ENCODE measurements around the gene TARBP1. TPM values are rescaled to one million over a fixed set of nuclear protein-coding genes. Genes with fewer than 3 reads are reported as not detected.

The TARBP1 gene
- total RNA-seq, 1 donor: 20.3 TPM

DNA sequence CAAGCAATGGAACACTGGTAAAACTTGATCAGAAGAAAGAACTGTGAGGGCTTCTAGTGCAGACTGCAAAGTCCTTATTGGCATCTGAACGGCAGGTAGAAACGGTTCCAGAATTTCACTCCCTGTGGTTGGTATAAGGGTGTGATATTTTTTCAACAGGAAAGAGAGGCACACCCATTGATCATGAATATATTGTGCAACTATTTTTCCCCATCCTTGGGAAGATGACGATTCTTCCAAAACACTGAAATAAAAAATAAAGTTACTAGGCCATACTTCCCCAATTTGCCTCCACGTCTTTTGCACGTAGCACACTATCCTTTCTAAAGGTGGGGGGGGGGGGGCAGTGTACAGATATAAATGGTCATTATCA lies 49.6 kb downstream of the TARBP1 start:
- TF ChIP-seq, protein P1, sequence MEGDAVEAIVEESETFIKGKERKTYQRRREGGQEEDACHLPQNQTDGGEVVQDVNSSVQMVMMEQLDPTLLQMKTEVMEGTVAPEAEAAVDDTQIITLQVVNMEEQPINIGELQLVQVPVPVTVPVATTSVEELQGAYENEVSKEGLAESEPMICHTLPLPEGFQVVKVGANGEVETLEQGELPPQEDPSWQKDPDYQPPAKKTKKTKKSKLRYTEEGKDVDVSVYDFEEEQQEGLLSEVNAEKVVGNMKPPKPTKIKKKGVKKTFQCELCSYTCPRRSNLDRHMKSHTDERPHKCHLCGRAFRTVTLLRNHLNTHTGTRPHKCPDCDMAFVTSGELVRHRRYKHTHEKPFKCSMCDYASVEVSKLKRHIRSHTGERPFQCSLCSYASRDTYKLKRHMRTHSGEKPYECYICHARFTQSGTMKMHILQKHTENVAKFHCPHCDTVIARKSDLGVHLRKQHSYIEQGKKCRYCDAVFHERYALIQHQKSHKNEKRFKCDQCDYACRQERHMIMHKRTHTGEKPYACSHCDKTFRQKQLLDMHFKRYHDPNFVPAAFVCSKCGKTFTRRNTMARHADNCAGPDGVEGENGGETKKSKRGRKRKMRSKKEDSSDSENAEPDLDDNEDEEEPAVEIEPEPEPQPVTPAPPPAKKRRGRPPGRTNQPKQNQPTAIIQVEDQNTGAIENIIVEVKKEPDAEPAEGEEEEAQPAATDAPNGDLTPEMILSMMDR (IDR thresholded peaks at IDR 0.05; ENCODE audit: insufficient read depth, low read depth, low read length): no peak
- no peak for DNase-seq (ENCODE audit: low read depth)
- no peak overlapping the region for H3K4me3 ChIP-seq (ENCODE audit: low read depth, low read length)

DNA sequence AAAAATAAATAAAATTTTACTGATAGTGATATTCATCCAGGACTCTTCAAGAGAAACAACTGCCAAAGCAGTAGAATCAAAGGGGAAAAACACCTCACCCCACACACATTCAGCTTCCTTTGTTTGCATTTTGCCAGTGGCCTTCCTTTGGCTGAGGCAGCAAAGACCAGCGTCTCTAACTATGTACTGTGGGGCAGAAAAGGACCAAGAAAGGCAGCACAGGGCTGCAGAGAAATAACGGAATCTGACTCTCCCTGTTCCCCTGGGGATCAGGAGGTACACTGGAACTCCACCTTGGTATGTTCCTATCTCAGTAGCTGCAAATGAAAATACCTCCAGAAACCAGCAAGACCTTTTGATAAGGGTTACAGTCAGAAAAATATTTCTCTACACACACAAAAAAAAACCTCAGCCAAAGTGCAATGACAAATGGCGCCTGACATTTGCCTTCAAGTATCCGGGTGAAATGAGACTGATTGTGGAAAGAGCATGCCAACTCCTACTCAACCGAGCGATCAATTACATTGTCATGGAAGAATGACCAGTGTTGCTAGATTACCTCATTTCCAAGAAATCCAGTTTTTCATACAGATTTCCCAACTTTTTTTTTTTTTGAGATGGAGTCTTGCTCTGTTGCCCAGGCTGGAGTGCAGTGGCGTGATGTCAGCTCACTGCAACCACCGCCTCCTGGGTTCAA lies 50.9 kb downstream of the TARBP1 start:
- no peak for DNase-seq (ENCODE audit: low read depth)
- TF ChIP-seq, protein P1 (IDR thresholded peaks at IDR 0.05; ENCODE audit: insufficient read depth, low read depth, low read length): no peak
- no peak overlapping the region for H3K4me3 ChIP-seq (ENCODE audit: low read depth, low read length)

DNA sequence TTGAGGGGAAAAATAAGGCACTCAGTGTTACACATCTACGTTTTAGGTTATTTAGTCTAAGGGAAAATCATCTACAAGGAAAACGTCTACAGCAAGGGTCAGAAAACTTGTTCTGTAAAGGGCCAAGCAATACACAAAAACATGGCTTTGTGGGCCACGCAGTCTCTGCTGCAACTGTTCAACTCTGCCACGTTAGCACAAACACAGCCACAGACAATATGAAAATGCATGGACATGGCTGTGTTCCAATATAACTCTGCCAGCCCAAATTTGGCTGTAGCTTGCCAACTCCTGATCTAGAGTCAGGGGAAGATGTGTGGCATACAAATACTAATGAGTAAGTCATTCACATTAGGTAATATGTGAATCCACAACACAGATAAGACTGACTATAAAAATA lies 65.0 kb downstream of the TARBP1 start:
- TF ChIP-seq, protein P1 (IDR thresholded peaks at IDR 0.05; ENCODE audit: insufficient read depth, low read depth, low read length): no peak
- no peak for DNase-seq (ENCODE audit: low read depth)
- no peak overlapping the region for H3K4me3 ChIP-seq (ENCODE audit: low read depth, low read length)

DNA sequence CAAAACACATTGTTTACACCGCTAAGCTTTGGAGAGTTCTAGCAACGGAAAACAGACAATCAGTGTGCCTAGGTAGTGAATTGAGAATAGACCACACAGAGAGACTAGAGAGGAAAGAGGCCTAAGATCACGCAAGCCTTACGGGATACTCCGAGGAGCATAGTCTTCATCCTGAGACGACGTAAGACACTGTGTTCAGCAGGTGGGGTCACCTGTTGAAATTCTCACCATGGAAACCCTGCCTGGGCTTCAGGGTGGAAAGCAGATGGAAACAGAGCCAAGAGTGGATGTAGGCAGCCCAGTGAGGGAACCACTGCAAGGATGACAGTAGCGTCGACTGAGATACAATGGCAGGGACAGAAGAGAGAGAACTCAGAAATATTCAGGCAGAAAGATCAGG lies 65.5 kb downstream of the TARBP1 start:
- TF ChIP-seq, protein P1 (IDR thresholded peaks at IDR 0.05; ENCODE audit: insufficient read depth, low read depth, low read length): no peak
- no peak for DNase-seq (ENCODE audit: low read depth)
- H3K4me3 ChIP-seq (ENCODE audit: low read depth, low read length): no peak overlapping the region

DNA sequence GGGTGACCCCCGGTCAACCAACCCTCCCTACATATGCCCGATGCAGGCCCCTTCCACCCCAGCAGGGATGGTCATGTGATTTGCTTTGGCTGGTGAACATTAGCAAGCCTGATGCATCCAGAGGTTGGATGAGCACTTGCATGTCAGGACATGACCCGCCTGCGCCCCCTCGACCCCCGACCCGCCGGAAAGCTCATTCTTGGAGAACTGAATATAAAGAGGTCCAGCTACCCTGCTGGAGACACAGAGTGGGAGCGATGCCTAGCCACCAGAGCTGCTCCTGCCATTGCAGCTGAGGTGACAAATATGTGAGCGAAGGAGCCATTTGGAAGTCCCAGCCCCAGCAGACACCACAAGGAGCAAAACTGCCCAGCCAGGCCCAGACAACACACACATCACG lies 66.1 kb downstream of the TARBP1 start:
- no peak for DNase-seq (ENCODE audit: low read depth)
- TF ChIP-seq, protein P1 (IDR thresholded peaks at IDR 0.05; ENCODE audit: insufficient read depth, low read depth, low read length): no peak
- no peak overlapping the region for H3K4me3 ChIP-seq (ENCODE audit: low read depth, low read length)

DNA sequence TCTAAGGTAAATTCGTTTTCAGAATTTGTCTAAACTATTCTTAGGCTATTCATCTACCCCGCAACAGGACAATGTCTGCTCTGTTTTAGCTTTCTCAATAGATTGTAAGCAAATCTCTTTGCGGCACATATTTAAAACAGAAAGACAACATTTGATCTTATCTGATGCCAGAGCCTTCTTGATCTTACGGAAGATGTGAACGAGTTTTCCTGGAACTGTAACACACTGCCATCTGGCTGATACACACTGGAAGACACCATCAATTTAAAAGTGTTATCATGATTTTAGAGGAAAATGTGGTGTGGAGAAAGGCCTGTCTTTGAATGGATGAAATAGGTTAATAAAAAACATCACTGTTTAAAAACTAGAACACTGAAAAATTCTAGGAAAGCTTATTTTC lies 69.7 kb downstream of the TARBP1 start:
- TF ChIP-seq, protein P1 (IDR thresholded peaks at IDR 0.05; ENCODE audit: insufficient read depth, low read depth, low read length): peak; percentile 31
- DNase-seq (ENCODE audit: low read depth): peak; percentile 45
- H3K4me3 ChIP-seq (ENCODE audit: low read depth, low read length): no peak overlapping the region

DNA sequence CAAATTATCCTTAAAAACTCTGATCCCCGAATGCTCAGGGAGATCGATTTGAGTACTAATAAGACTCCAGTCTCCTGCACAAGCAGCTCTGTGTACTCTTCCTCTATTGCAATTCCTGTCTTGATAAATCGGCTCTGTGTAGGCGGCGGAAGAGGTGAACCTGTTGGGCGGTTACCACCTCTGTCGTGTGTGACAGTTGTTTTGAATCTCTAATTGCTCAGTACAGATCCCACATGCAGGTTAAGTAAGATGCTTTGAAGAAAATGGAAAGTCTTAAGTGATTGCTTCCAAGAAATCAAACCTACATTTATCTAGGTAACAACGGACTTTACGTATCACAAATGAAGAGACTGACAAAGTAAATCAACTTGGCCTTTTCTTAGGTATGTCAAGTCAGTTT lies 70.2 kb downstream of the TARBP1 start:
- H3K4me3 ChIP-seq (ENCODE audit: low read depth, low read length): no peak overlapping the region
- TF ChIP-seq, protein P1 (IDR thresholded peaks at IDR 0.05; ENCODE audit: insufficient read depth, low read depth, low read length): no peak
- DNase-seq (ENCODE audit: low read depth): no peak

All from fibroblast of villous mesenchyme (primary cell).